Fibroblast of the aortic adventitia (primary cell): ENCODE measurements around the gene PTN. TPM values are rescaled to one million over a fixed set of nuclear protein-coding genes. Genes with fewer than 3 reads are reported as not detected.
"Not testable (repeated sequence)": the region's sequence is repeated elsewhere in the genome, so short reads cannot be mapped to it uniquely, and the experiment has no call there.

Source experiments
- DNase-seq: peaks from one replicate; pipeline ENCODE4 v3.0.0-alpha.2; 2010; ENCODE audit warnings: low read depth
- H3K4me3 ChIP-seq: 2 replicates; pipeline ENCODE4 v1.5.1; 2011; ENCODE audit warnings: low read depth, mild to moderate bottlenecking, control low read depth, low read length, moderate library complexity
- CTCF ChIP-seq: IDR thresholded peaks from 2 replicates; pipeline ENCODE4 v1.5.1; 2011; ENCODE audit warnings: mild to moderate bottlenecking, low read length, control low read depth, inconsistent platforms; ENCODE audit not compliant: insufficient read depth
- total RNA-seq: library from RNA; depleted of rRNA; stranded (reverse); fragments of >200 nt; gene quantifications from 2 replicates; pipeline ENCODE4 v1.2.3, GENCODE V29; 2012; ENCODE audit warnings: low replicate concordance

The PTN gene
- total RNA-seq, 1 donor, result 28.7 TPM

- DNase-seq, result no peak
- H3K4me3 ChIP-seq, result no peak overlapping the region
- TF ChIP-seq CTCF, result no peak
Observed at GRCh38 chr7:137245890-137246289, 97.6 kb downstream of the PTN start.

GRCh38 chr7:137245186-137245585 is 98.3 kb downstream of the PTN start:
- H3K4me3 ChIP-seq, result no peak overlapping the region
- no peak for DNase-seq
- TF ChIP-seq CTCF, result no peak

GRCh38 chr7:137243741-137244140 is 99.8 kb downstream of the PTN start:
- no peak for TF ChIP-seq CTCF
- H3K4me3 ChIP-seq, result no peak overlapping the region
- peak; percentile 8 for DNase-seq

- no peak overlapping the region for H3K4me3 ChIP-seq
- no peak for DNase-seq
- TF ChIP-seq CTCF, result no peak
Observed at GRCh38 chr7:137242616-137243015, 100.9 kb downstream of the PTN start.

DNA sequence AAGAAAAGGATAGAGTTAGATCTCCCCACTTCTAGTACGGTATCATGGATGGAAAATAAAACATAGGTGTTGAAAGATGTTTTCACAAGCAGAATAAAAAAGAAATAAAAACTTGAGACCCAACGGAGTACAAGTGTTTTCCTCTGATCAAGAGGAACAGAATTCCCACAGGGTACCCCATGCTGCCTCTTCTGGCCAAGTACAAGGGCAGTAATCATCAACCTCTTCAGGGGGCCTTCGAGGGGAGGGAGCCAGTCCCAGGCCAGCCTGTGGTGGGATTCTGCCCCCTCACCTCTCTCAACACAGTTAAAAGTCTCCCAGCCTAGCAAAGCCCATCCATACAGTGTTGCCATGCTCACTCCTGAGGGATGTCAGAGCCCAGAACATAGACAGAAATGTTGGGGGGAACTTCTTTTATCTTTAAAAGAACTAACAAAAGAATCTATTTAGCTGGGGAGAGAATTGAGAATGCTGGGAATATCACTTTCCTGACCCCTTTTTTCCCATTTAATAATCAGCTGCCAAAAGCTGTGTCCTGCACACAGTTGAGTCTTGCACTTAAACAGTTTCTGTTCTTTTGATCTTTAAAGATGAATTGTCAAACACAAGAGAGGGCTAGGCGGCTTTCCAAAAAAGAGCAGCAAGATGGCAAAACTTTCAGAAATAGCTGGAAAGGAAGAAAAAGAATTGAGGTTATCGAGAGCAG is 101.7 kb downstream of the PTN start:
- H3K4me3 ChIP-seq, result no peak overlapping the region
- no peak for TF ChIP-seq CTCF
- no peak for DNase-seq

DNA sequence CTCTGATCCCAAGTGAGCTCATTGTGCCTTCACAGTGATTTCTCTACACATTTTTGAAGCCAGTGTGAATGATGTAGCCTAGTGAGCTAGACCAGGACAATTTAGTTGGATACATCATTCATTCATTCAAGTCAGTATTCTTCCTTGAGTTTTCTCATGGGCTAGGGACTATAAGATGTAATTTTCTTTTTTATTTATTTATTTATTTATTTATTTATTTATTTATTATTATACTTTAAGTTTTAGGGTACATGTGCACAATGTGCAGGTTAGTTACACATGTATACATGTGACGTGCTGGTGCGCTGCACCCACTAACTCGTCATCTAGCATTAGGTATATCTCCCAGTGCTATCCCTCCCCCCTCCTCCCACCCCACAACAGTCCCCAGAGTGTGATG is 104.3 kb downstream of the PTN start:
- not testable (repeated sequence) for H3K4me3 ChIP-seq, DNase-seq

DNA sequence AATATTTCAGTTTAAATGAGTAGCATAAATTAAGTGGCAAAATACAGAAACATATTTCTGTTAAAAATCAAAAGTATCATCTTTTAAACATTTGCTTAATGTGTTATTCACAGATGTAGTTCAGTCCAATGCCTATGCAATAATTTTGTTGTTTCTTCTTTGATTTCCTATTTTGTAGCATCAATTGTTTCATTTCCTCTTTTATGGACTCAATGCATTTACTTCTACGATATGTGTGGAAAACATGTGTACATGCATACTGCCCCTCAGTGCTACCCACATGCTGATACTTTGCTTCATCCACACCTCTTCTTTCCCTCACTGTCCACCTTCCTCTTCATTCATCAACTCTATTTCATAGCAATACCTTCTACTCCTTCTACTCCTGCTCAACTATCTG is 108.1 kb downstream of the PTN start:
- no peak for TF ChIP-seq CTCF
- no peak overlapping the region for H3K4me3 ChIP-seq
- DNase-seq, result no peak
